GM10847 (cell line): ENCODE measurements around the gene ITGB5.

Experiments used
- POLR2A ChIP-seq: IDR thresholded peaks from 2 replicates; pipeline ENCODE4 v1.6.1; 2011; ENCODE audit not compliant: insufficient read length; ENCODE audit errors: extremely low read depth

ITGB5 gene

GRCh38 chr3:124771083-124771445, 116.1 kb downstream of the ITGB5 start:
- no peak for TF ChIP-seq POLR2A

DNA sequence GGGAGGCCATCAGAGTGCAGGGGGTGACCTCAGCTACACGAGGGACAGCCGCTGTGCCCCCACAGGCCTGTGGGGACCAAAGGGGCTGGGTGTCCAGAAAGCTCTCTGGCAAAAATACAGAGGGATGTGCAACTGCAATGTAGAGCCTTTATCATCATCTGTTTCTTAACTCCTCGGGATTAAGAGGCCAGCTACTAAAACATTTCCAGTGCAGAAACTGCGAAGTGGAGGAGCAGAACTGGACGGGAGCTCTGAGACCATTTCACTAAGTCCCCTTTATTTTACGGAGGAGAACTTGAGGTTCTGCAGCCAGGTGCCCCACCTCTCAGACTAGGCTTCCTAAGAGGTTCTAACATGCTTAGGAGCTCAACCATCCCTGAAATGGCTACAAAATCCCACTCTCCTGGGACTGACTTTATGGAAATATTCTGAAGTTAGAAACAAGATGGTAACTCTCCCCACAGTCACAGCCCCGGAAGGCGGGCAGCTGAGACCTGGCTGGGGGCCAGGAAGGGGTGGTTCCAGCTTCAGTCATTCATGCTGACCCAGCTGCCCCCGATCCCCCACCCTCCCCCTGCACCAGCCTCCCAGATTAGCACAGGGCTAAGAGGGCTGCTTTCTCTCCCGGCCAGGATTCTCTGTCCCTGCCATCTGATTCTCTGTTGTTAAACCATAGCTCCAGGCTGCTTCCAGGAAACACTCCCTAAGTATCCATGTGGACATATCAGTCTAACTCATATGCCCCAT, 116.7 kb downstream of the ITGB5 start:
- TF ChIP-seq POLR2A: no peak

GRCh38 chr3:124769462-124769861, 117.7 kb downstream of the ITGB5 start:
- TF ChIP-seq POLR2A: no peak

- no peak for TF ChIP-seq POLR2A
These were observed 118.4 kb downstream of the ITGB5 start for GRCh38 chr3:124768812-124769211.

GRCh38 chr3:124767691-124768090, 119.5 kb downstream of the ITGB5 start:
- no peak for TF ChIP-seq POLR2A

- TF ChIP-seq POLR2A: no peak
These were observed 119.9 kb downstream of the ITGB5 start for GRCh38 chr3:124767264-124767663.

- TF ChIP-seq POLR2A: no peak
These were observed 120.8 kb downstream of the ITGB5 start for GRCh38 chr3:124766113-124767095.

- no peak for TF ChIP-seq POLR2A
These were observed 121.8 kb downstream of the ITGB5 start for GRCh38 chr3:124765197-124765840.

DNA sequence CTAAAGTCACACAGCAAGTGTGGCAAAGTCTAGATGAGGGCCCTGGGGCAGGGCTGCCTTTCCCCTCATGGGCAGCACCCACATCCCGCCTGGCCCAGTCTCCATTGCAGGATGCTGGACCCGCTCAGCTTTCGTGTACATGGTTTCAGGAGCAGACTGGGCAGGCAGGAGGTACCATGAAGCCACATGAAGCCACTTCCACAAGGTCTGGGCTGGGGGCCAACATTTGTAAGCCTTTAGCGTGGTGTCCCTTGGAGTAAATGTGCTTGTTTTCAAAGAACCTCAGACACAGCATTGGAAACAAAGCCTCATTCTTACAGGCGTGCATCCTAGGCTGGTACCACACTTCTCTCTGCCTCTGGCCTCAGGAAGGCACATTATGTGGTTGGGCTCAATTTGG, 122.4 kb downstream of the ITGB5 start:
- TF ChIP-seq POLR2A: no peak

GRCh38 chr3:124763644-124764358, 123.4 kb downstream of the ITGB5 start:
- TF ChIP-seq POLR2A: no peak

DNA sequence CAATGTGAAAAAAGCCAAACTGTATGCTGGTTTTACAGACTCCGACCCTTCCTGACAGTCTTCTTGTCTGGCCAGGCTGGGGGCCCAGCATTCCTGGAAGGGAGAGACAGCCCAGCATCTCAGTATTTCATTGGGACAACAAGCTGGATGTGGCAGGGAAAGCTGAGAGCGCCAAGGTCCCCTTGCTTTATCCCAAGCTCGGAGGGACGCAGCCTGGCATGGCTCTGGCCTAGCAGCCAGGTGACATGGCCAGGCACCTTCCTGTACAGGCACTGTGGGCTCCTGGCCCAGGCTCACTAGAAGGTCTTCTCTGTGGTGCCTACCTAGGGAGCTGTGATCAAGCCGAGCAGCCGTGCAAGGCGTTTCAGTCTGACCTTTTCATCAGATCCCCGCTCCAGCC, 124.0 kb downstream of the ITGB5 start:
- no peak for TF ChIP-seq POLR2A

DNA sequence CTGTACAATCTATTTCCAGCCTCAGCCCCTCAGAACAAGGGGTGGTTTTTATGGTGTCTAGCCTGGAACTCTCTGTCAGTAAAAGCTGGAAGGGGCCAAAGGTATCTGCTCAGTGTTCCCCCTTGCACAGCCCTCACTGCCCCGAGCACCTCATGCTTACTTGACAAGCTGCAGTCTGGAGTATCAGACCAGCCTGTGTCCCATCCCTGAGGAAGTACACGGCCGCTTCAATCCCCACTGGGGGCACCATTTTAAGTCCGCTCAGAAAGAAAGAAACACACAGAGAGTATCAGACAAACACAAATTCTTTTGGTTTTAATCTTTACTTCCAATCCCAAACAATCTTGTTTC, 124.5 kb downstream of the ITGB5 start:
- TF ChIP-seq POLR2A: no peak

DNA sequence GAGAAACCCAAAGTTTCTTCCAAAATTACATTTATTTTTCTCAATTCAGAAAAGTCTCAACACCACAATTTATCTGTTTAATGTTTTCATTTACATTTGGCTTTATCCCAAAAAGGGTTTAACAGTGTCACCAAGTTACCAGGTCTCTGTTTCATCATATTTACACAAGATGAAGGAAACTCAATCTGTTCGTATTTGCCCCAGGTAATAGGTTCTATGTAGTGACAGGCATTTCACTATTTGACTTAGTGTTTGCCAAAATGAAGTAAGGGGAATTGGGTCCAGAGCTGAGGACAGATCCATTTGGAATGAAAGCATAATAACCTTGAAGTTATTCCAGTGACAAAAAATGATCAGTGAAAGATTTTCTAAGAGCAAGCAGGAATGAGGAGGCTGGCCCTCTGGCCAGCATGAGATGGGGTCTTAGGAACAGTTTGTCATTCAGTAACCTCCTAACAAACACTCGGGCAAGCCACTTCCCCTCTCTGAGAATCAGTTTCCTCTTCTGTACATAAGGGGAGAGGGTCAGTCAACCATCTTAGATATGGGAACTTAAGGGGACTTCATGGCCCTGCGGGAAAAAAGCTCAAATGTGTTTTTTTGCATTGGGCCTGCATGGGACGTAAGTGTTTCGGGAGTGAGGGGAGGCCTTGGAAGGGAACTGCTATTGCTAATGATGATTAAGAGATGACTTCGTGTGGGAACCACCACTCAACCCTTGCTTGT, 125.1 kb downstream of the ITGB5 start:
- no peak for TF ChIP-seq POLR2A

GRCh38 chr3:124761250-124761796, 125.8 kb downstream of the ITGB5 start:
- TF ChIP-seq POLR2A: no peak

- TF ChIP-seq POLR2A: no peak
These were observed 126.6 kb downstream of the ITGB5 start for GRCh38 chr3:124760601-124761000.
